Measurements from ENCODE around the gene NEDD4L.

- TF ChIP-seq CTCF (conservative IDR thresholded peaks at IDR 0.05; ENCODE audit: low read length) (no peak), EZH2phosphoT487 (IDR thresholded peaks at IDR 0.05; ENCODE audit: borderline replicate concordance, low read depth, low read length) (no peak)
These were observed 272.6 kb downstream of the NEDD4L start for GRCh38 chr18:58316396-58317342.

Measured in OCI-LY7 (cell line).